HCT116 (cell line): Measurements from ENCODE around the gene TMCO4. TPM values are rescaled to one million over a fixed set of nuclear protein-coding genes. Genes with fewer than 3 reads are reported as not detected.

Experiments used
- ATAC-seq: fragments of 200-7000 bp; cut with Tn5 transposase; 2 replicates; pipeline ENCODE4 v1.9.1; 2020; ENCODE audit warnings: mild to moderate bottlenecking, moderate library complexity
- BruUV-seq: library from RNA; stranded (reverse); fragments of 400-500 nt; replicated peaks from 2 replicates; lab custom pipeline; 2021; lab: Mats Ljungman, UMichigan
- CTCF ChIA-PET: fragments of 300-600 bp; sonication (Branson Sonifier 250); formaldehyde crosslinking; loops from one replicate; lab custom pipeline; 2021; ENCODE audit warnings: antibody characterized with exemption; lab: Charles Lee
- POLR2A ChIA-PET: fragments of 300-600, 350-600 bp; sonication (Branson Sonifier 250); formaldehyde crosslinking; loops from one replicate; lab custom pipeline; 2021; ENCODE audit warnings: antibody characterized with exemption; lab: Charles Lee
- RAD21 ChIA-PET, 2 experiments: fragments of 300-600 bp; sonication (Branson Sonifier 250); formaldehyde crosslinking; loops; one replicate each; lab custom pipeline; 2023; ENCODE audit warnings: low total read pairs in 2 of 2; ENCODE audit not compliant: uncharacterized antibody in 2 of 2, unreplicated experiment in 2 of 2, low non-redundant PET in 1 of 2; lab: Charles Lee
- DNase-seq: peaks from one replicate; pipeline ENCODE4 v3.0.0-alpha.2; 2010; ENCODE audit warnings: low read depth, low spot score
- H2AFZ ChIP-seq: fragments of 200-600 bp; shearing (Covaris generic), sonication (generic); 2 replicates; pipeline ENCODE4 v1.6.1; 2017; ENCODE audit warnings: low read depth, mixed run types, mixed read lengths, antibody characterized with exemption, low read length; ENCODE audit not compliant: poor library complexity, severe bottlenecking
- H3K27ac ChIP-seq: 2 replicates; pipeline ENCODE4 v1.5.1; 2012; ENCODE audit warnings: low read depth, low read length
- H3K27me3 ChIP-seq: fragments of 200-600 bp; sonication (generic); 2 replicates; pipeline ENCODE4 v1.6.1; 2016; ENCODE audit warnings: mixed run types, low read length, mixed read lengths; ENCODE audit not compliant: insufficient read depth
- H3K36me3 ChIP-seq, 2 experiments: fragments of 200-500 bp in 1 of 2; fragments of 200-600 bp in 1 of 2; sonication (Bioruptor generic) in 1 of 2; sonication (generic) in 1 of 2; 2 replicates each; pipeline versions ENCODE4 v1.5.1 to v1.6.1; 2014 to 2016; ENCODE audit warnings: low read length in 2 of 2, inconsistent platforms in 1 of 2, mixed read lengths in 1 of 2, mixed run types in 1 of 2; ENCODE audit not compliant: insufficient read depth in 2 of 2, control insufficient read depth in 1 of 2
- H3K4me1 ChIP-seq, 2 experiments: fragments of 200-600 bp in 1 of 2; sonication (generic) in 1 of 2; 2 replicates each; pipeline versions ENCODE4 v1.5.1 to v1.6.1; 2012 to 2017; ENCODE audit warnings: low read length in 2 of 2, inconsistent platforms in 1 of 2, mild to moderate bottlenecking in 1 of 2, mixed read lengths in 1 of 2, mixed run types in 1 of 2, moderate library complexity in 1 of 2; ENCODE audit not compliant: insufficient read depth in 2 of 2, control insufficient read depth in 1 of 2
- H3K4me2 ChIP-seq: fragments of 200-600 bp; sonication (generic); 2 replicates; pipeline ENCODE4 v1.6.1; 2017; ENCODE audit warnings: mixed run types, low read length, mixed read lengths
- H3K4me3 ChIP-seq, 2 experiments: fragments of 200-600 bp in 1 of 2; sonication (generic) in 1 of 2; replicated peaks in 1 of 2; 2 replicates each; pipeline ENCODE4 v1.5.1; 2011 to 2016; ENCODE audit warnings: low read length in 2 of 2, control low read depth in 1 of 2, low read depth in 1 of 2, mild to moderate bottlenecking in 1 of 2, mixed read lengths in 1 of 2, mixed run types in 1 of 2
- H3K79me2 ChIP-seq: fragments of 200-600 bp; sonication (generic); 2 replicates; pipeline ENCODE4 v1.6.1; 2017; ENCODE audit warnings: mild to moderate bottlenecking, mixed run types, low read length, moderate library complexity, mixed read lengths; ENCODE audit not compliant: insufficient read depth
- H3K9ac ChIP-seq: fragments of 200-600 bp; sonication (generic); 2 replicates; pipeline ENCODE4 v1.6.1; 2016; ENCODE audit warnings: low read length, mixed read lengths
- H3K9me2 ChIP-seq: fragments of 200-600 bp; sonication (generic), shearing (Covaris generic); 2 replicates; pipeline ENCODE4 v1.6.1; 2017; ENCODE audit warnings: mixed run types, mild to moderate bottlenecking, moderate library complexity; ENCODE audit not compliant: insufficient read depth
- H3K9me3 ChIP-seq, 2 experiments: fragments of 200-500 bp in 1 of 2; fragments of 200-600 bp in 1 of 2; sonication (Bioruptor generic) in 1 of 2; sonication (generic) in 1 of 2; 2 replicates each; pipeline ENCODE4 v1.6.1; 2014 to 2017; ENCODE audit warnings: low read length in 2 of 2, mixed read lengths in 2 of 2, inconsistent platforms in 1 of 2, low read depth in 1 of 2, mild to moderate bottlenecking in 1 of 2, mixed run types in 1 of 2, moderate library complexity in 1 of 2; ENCODE audit not compliant: control insufficient read depth in 1 of 2, insufficient read depth in 1 of 2
- H4K20me1 ChIP-seq: fragments of 200-600 bp; sonication (generic), shearing (Covaris generic); 2 replicates; pipeline ENCODE4 v1.6.1; 2017; ENCODE audit warnings: mixed run types, mild to moderate bottlenecking, moderate library complexity; ENCODE audit not compliant: insufficient read depth
- EZH2phosphoT487 ChIP-seq: fragments of 200-600 bp; IDR thresholded peaks from 2 replicates; pipeline ENCODE4 v1.6.1; 2018; ENCODE audit warnings: antibody characterized with exemption, borderline replicate concordance
- POLR2AphosphoS5 ChIP-seq: IDR thresholded peaks from 2 replicates; pipeline ENCODE4 v1.6.1; 2011; ENCODE audit warnings: mild to moderate bottlenecking, low read depth, low read length, moderate library complexity
- SIN3A ChIP-seq: IDR thresholded peaks from 2 replicates; pipeline ENCODE4 v1.6.1; 2012; ENCODE audit warnings: low read depth
- SP1 ChIP-seq: IDR thresholded peaks from 2 replicates; pipeline ENCODE4 v1.6.1; 2012; ENCODE audit warnings: low read depth
- TCF7L2 ChIP-seq: IDR thresholded peaks from 2 replicates; pipeline ENCODE4 v1.7.0; 2011; ENCODE audit warnings: borderline replicate concordance, inconsistent platforms; ENCODE audit not compliant: insufficient read depth, insufficient read length; ENCODE audit errors: extremely low read depth
- ZFX ChIP-seq: fragments of 450-650 bp; IDR thresholded peaks from 2 replicates; pipeline ENCODE4 v1.6.1; 2017
- intact Hi-C: fragments of 100-400 bp; cut with micrococcal nuclease; formaldehyde crosslinking; loops from 2 replicates; pipeline ENCODE4 v1.10.0; 2022
- total RNA-seq: library from RNA; stranded (reverse); gene quantifications from one replicate; pipeline ENCODE4 v1.2.1, GENCODE V29; 2021; ENCODE audit not compliant: unreplicated experiment
- TF ChIP-seq, protein P1 (sequence below): IDR thresholded peaks from 2 replicates; pipeline ENCODE4 v1.6.1; 2012

TMCO4 gene
- total RNA-seq, 1 experiment from 2014 or later, result 12.7 TPM

DNA sequence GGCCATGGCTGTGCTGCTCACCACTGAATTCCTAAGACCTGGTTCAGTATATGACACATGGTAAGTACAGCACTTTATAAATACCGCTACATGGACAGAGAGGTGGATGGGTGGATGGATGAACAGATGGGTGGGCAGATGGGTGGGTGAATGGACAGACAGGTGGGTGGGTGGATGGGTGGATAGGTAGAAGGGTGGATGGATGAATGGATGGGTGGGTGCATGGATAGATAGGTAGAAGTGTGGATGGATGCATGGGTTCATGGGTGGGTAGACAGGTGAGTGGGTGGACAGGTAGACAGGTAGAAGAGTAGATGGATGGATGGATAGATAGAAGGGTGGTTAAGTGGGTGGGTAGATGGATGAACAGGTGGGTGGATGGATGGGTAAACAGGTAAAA lies 54.8 kb downstream of the TMCO4 start:
- H3K79me2 ChIP-seq, result no peaks in the 10 kb centered on the region
- POLR2A ChIA-PET, result no interaction called here
- no peak overlapping the region for H3K4me3 ChIP-seq
- no peak overlapping the region for H3K9ac ChIP-seq
- H3K4me1 ChIP-seq, result no peaks in the 10 kb centered on the region
- H3K27ac ChIP-seq, result no peak overlapping the region
- no peak for TF ChIP-seq SP1
- TF ChIP-seq, all 23 proteins: peak for 0
- Histone ChIP-seq H3K27me3 (no peaks in the 10 kb centered on the region), H3K36me3 (no peaks in the 10 kb centered on the region), H2AFZ (no peak overlapping the region), H3K9me2 (no peaks in the 10 kb centered on the region), H4K20me1 (no peaks in the 10 kb centered on the region), H3K4me2 (no peak overlapping the region), H3K9me3 (no peaks in the 10 kb centered on the region)
- ATAC-seq (no peak), DNase-seq (no peak)
- ChIA-PET CTCF (no interaction called here), RAD21 (no interaction called here)
- intact Hi-C loops, result no loop called here
- BruUV-seq, result no TSS peak

- Histone ChIP-seq H2AFZ (no peak overlapping the region), H3K4me2 (no peak overlapping the region), H3K4me3 (no peak overlapping the region), H3K79me2 (no peaks in the 10 kb centered on the region), H4K20me1 (no peaks in the 10 kb centered on the region), H3K27me3 (no peaks in the 10 kb centered on the region), H3K36me3 (no peaks in the 10 kb centered on the region), H3K9me2 (no peaks in the 10 kb centered on the region)
- POLR2A ChIA-PET, result no interaction called here
- BruUV-seq, result no TSS peak
- TF ChIP-seq TCF7L2 (no peak), ZFX (no peak), POLR2AphosphoS5 (no peak), EZH2phosphoT487 (no peak), SIN3A (no peak)
- TF ChIP-seq, protein P1, sequence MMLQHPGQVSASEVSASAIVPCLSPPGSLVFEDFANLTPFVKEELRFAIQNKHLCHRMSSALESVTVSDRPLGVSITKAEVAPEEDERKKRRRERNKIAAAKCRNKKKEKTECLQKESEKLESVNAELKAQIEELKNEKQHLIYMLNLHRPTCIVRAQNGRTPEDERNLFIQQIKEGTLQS, result no peak
- TF ChIP-seq, all 23 proteins: peak for 0
- no peaks in the 10 kb centered on the region for H3K4me1 ChIP-seq
- H3K9me3 ChIP-seq, result no peaks in the 10 kb centered on the region
- no peak overlapping the region for H3K9ac ChIP-seq
- intact Hi-C loops, result no loop called here
- ChIA-PET CTCF (no interaction called here), RAD21 (no interaction called here)
- DNase-seq, result no peak
- no peak overlapping the region for H3K27ac ChIP-seq
- no peak for ATAC-seq
These were observed 55.4 kb downstream of the TMCO4 start for GRCh38 chr1:19744335-19744743.
